KOPT-K1 (cell line): ENCODE measurements around the gene MAP1LC3B.
"Not testable (repeated sequence)": the region's sequence is repeated elsewhere in the genome, so short reads cannot be mapped to it uniquely, and the experiment has no call there.

Experiments used
- H3K27ac ChIP-seq: fragments of 200-600 bp; sonication (generic); 2 replicates; pipeline ENCODE4 v1.5.1; 2016; ENCODE audit warnings: antibody characterized with exemption, mild to moderate bottlenecking, low read depth, low read length; ENCODE audit not compliant: poor library complexity, severe bottlenecking
- H3K36me3 ChIP-seq: fragments of 200-600 bp; sonication (generic); 2 replicates; pipeline ENCODE4 v1.5.1; 2017; ENCODE audit warnings: antibody characterized with exemption, mild to moderate bottlenecking, low read length, moderate library complexity; ENCODE audit not compliant: insufficient read depth
- H3K9me3 ChIP-seq: fragments of 200-600 bp; sonication (generic); 2 replicates; pipeline ENCODE4 v1.5.1; 2017; ENCODE audit warnings: antibody characterized with exemption, low read length, mild to moderate bottlenecking; ENCODE audit not compliant: insufficient read depth, poor library complexity, severe bottlenecking

Gene MAP1LC3B

GRCh38 chr16:87352818-87353217 lies 39.3 kb upstream of the MAP1LC3B start:
- H3K36me3 ChIP-seq: peaks cover 46% of the 10 kb centered on the region

GRCh38 chr16:87353613-87354012 lies 38.5 kb upstream of the MAP1LC3B start:
- H3K9me3 ChIP-seq: no peaks in the 10 kb centered on the region
- H3K36me3 ChIP-seq: peaks cover 46% of the 10 kb centered on the region
- no peak overlapping the region for H3K27ac ChIP-seq

More at GRCh38 chr16:87352818-87353217, 39.3 kb upstream of the MAP1LC3B start:
- H3K9me3 ChIP-seq: no peaks in the 10 kb centered on the region
- no peak overlapping the region for H3K27ac ChIP-seq

GRCh38 chr16:87356491-87356853 lies 35.7 kb upstream of the MAP1LC3B start:
- H3K36me3 ChIP-seq: peaks cover 68% of the 10 kb centered on the region
- no peak overlapping the region for H3K27ac ChIP-seq
- no peaks in the 10 kb centered on the region for H3K9me3 ChIP-seq

- H3K9me3 ChIP-seq: no peaks in the 10 kb centered on the region
- peaks cover 74% of the 10 kb centered on the region for H3K36me3 ChIP-seq
- H3K27ac ChIP-seq: no peak overlapping the region
These were observed 33.9 kb upstream of the MAP1LC3B start for GRCh38 chr16:87358250-87358649.

- Histone ChIP-seq H3K27ac (no peak overlapping the region), H3K36me3 (peaks cover 78% of the 10 kb centered on the region), H3K9me3 (no peaks in the 10 kb centered on the region)
These were observed 33.4 kb upstream of the MAP1LC3B start for GRCh38 chr16:87358696-87359095.

GRCh38 chr16:87359121-87359520 lies 33.0 kb upstream of the MAP1LC3B start:
- Histone ChIP-seq H3K36me3 (peaks cover 78% of the 10 kb centered on the region), H3K9me3 (no peaks in the 10 kb centered on the region), H3K27ac (no peak overlapping the region)

GRCh38 chr16:87360862-87361610 lies 31.1 kb upstream of the MAP1LC3B start:
- Histone ChIP-seq H3K27ac (no peak overlapping the region), H3K9me3 (no peaks in the 10 kb centered on the region), H3K36me3 (peaks cover 75% of the 10 kb centered on the region)

GRCh38 chr16:87361916-87362619 lies 30.1 kb upstream of the MAP1LC3B start:
- H3K36me3 ChIP-seq: peaks cover 65% of the 10 kb centered on the region
- H3K9me3 ChIP-seq: no peaks in the 10 kb centered on the region
- no peak overlapping the region for H3K27ac ChIP-seq

- not testable (repeated sequence) for H3K27ac ChIP-seq, H3K9me3 ChIP-seq
- H3K36me3 ChIP-seq: peaks cover 58% of the 10 kb centered on the region
These were observed 29.1 kb upstream of the MAP1LC3B start for GRCh38 chr16:87362828-87363559.

GRCh38 chr16:87363771-87364455 lies 28.2 kb upstream of the MAP1LC3B start:
- Histone ChIP-seq H3K9me3 (no peaks in the 10 kb centered on the region), H3K36me3 (peaks cover 48% of the 10 kb centered on the region), H3K27ac (peak overlapping the region; percentile 50)

GRCh38 chr16:87365021-87365713 lies 27.0 kb upstream of the MAP1LC3B start:
- H3K27ac ChIP-seq: no peak overlapping the region
- peaks cover 40% of the 10 kb centered on the region for H3K36me3 ChIP-seq

GRCh38 chr16:87366288-87366687 lies 25.8 kb upstream of the MAP1LC3B start:
- no peaks in the 10 kb centered on the region for H3K9me3 ChIP-seq
- no peak overlapping the region for H3K27ac ChIP-seq
- peaks cover 29% of the 10 kb centered on the region for H3K36me3 ChIP-seq

More at GRCh38 chr16:87365021-87365713, 27.0 kb upstream of the MAP1LC3B start:
- H3K9me3 ChIP-seq: no peaks in the 10 kb centered on the region

GRCh38 chr16:87366930-87367329 lies 25.2 kb upstream of the MAP1LC3B start:
- Histone ChIP-seq H3K9me3 (no peaks in the 10 kb centered on the region), H3K27ac (no peak overlapping the region), H3K36me3 (peaks cover 22% of the 10 kb centered on the region)

- Histone ChIP-seq H3K9me3 (no peaks in the 10 kb centered on the region), H3K36me3 (peaks cover 16% of the 10 kb centered on the region), H3K27ac (no peak overlapping the region)
These were observed 24.6 kb upstream of the MAP1LC3B start for GRCh38 chr16:87367529-87367928.
